ENCODE results near the gene ATXN1.

DNA sequence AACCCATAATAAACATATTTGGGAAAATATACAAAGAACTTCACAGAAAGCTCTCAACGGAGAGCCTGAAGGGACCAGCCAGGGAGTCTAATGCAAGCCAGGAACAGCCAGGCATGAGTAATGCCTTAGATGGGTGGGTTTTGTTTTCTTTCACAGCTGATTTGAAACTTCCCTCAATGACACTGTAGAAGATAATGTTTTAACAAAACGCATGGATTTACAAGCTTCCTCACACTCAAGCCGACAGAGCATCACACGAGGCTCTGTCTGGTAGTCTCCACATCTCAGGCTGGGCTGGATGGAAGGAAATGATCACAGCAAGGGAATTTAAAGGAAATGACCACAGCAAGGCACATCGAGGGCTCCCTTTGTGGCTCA, 409.0 kb downstream of the ATXN1 start:
- TF ChIP-seq POLR2A (IDR thresholded peaks at IDR 0.05; ENCODE audit: low read length): no peak
- TF ChIP-seq GATA1 (IDR thresholded peaks at IDR 0.05; ENCODE audit: low read depth, low read length): no peak
